ENCODE data around the gene TMEM72.

DNA sequence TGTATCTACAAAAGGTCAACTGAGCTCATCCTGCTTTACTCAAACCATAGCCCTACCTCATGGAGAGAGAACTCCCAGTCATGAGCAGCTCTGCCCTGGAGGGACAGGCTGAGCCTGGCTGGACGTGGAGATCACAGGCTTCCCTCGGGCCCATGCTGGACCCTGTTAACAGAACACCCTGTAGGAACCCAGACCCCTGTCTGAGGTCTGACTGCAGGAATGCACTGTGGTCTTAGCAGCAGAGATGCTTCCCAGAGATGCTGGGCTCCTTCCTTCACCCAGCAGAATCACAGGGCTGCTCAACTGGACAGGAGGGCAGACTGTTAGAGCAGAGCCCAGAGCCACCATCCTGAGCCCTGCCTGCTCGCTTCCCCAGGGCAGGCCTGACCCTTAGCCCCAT, 814 bp downstream of the TMEM72 start:
- TF ChIP-seq, protein P1, sequence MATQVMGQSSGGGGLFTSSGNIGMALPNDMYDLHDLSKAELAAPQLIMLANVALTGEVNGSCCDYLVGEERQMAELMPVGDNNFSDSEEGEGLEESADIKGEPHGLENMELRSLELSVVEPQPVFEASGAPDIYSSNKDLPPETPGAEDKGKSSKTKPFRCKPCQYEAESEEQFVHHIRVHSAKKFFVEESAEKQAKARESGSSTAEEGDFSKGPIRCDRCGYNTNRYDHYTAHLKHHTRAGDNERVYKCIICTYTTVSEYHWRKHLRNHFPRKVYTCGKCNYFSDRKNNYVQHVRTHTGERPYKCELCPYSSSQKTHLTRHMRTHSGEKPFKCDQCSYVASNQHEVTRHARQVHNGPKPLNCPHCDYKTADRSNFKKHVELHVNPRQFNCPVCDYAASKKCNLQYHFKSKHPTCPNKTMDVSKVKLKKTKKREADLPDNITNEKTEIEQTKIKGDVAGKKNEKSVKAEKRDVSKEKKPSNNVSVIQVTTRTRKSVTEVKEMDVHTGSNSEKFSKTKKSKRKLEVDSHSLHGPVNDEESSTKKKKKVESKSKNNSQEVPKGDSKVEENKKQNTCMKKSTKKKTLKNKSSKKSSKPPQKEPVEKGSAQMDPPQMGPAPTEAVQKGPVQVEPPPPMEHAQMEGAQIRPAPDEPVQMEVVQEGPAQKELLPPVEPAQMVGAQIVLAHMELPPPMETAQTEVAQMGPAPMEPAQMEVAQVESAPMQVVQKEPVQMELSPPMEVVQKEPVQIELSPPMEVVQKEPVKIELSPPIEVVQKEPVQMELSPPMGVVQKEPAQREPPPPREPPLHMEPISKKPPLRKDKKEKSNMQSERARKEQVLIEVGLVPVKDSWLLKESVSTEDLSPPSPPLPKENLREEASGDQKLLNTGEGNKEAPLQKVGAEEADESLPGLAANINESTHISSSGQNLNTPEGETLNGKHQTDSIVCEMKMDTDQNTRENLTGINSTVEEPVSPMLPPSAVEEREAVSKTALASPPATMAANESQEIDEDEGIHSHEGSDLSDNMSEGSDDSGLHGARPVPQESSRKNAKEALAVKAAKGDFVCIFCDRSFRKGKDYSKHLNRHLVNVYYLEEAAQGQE (IDR thresholded peaks at IDR 0.05; ENCODE audit: unreplicated experiment) = no peak
- TF ChIP-seq, protein P2, sequence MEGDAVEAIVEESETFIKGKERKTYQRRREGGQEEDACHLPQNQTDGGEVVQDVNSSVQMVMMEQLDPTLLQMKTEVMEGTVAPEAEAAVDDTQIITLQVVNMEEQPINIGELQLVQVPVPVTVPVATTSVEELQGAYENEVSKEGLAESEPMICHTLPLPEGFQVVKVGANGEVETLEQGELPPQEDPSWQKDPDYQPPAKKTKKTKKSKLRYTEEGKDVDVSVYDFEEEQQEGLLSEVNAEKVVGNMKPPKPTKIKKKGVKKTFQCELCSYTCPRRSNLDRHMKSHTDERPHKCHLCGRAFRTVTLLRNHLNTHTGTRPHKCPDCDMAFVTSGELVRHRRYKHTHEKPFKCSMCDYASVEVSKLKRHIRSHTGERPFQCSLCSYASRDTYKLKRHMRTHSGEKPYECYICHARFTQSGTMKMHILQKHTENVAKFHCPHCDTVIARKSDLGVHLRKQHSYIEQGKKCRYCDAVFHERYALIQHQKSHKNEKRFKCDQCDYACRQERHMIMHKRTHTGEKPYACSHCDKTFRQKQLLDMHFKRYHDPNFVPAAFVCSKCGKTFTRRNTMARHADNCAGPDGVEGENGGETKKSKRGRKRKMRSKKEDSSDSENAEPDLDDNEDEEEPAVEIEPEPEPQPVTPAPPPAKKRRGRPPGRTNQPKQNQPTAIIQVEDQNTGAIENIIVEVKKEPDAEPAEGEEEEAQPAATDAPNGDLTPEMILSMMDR (conservative IDR thresholded peaks at IDR 0.05; ENCODE audit: low read depth in 2 of 2) = no peak
- TF ChIP-seq EZH2 (IDR thresholded peaks at IDR 0.05; ENCODE audit: low read depth, unreplicated experiment) = no peak
- no peak for TF ChIP-seq POLR2AphosphoS5 (IDR thresholded peaks at IDR 0.05; ENCODE audit: low read depth)
- TF ChIP-seq, protein P3, sequence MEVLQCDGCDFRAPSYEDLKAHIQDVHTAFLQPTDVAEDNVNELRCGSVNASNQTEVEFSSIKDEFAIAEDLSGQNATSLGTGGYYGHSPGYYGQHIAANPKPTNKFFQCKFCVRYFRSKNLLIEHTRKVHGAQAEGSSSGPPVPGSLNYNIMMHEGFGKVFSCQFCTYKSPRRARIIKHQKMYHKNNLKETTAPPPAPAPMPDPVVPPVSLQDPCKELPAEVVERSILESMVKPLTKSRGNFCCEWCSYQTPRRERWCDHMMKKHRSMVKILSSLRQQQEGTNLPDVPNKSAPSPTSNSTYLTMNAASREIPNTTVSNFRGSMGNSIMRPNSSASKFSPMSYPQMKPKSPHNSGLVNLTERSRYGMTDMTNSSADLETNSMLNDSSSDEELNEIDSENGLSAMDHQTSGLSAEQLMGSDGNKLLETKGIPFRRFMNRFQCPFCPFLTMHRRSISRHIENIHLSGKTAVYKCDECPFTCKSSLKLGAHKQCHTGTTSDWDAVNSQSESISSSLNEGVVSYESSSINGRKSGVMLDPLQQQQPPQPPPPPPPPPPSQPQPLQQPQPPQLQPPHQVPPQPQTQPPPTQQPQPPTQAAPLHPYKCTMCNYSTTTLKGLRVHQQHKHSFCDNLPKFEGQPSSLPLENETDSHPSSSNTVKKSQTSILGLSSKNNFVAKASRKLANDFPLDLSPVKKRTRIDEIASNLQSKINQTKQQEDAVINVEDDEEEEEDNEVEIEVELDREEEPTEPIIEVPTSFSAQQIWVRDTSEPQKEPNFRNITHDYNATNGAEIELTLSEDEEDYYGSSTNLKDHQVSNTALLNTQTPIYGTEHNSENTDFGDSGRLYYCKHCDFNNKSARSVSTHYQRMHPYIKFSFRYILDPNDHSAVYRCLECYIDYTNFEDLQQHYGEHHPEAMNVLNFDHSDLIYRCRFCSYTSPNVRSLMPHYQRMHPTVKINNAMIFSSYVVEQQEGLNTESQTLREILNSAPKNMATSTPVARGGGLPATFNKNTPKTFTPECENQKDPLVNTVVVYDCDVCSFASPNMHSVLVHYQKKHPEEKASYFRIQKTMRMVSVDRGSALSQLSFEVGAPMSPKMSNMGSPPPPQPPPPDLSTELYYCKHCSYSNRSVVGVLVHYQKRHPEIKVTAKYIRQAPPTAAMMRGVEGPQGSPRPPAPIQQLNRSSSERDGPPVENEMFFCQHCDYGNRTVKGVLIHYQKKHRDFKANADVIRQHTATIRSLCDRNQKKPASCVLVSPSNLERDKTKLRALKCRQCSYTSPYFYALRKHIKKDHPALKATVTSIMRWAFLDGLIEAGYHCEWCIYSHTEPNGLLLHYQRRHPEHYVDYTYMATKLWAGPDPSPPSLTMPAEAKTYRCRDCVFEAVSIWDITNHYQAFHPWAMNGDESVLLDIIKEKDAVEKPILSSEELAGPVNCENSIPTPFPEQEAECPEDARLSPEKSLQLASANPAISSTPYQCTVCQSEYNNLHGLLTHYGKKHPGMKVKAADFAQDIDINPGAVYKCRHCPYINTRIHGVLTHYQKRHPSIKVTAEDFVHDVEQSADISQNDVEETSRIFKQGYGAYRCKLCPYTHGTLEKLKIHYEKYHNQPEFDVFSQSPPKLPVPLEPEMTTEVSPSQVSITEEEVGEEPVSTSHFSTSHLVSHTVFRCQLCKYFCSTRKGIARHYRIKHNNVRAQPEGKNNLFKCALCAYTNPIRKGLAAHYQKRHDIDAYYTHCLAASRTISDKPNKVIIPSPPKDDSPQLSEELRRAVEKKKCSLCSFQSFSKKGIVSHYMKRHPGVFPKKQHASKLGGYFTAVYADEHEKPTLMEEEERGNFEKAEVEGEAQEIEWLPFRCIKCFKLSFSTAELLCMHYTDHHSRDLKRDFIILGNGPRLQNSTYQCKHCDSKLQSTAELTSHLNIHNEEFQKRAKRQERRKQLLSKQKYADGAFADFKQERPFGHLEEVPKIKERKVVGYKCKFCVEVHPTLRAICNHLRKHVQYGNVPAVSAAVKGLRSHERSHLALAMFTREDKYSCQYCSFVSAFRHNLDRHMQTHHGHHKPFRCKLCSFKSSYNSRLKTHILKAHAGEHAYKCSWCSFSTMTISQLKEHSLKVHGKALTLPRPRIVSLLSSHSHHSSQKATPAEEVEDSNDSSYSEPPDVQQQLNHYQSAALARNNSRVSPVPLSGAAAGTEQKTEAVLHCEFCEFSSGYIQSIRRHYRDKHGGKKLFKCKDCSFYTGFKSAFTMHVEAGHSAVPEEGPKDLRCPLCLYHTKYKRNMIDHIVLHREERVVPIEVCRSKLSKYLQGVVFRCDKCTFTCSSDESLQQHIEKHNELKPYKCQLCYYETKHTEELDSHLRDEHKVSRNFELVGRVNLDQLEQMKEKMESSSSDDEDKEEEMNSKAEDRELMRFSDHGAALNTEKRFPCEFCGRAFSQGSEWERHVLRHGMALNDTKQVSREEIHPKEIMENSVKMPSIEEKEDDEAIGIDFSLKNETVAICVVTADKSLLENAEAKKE (CRISPR knock-in tag; IDR thresholded peaks at IDR 0.05) = no peak
- no peak for TF ChIP-seq ZNF331 (CRISPR knock-in tag; IDR thresholded peaks at IDR 0.05; ENCODE audit: low read depth)
- TF ChIP-seq, protein P4, sequence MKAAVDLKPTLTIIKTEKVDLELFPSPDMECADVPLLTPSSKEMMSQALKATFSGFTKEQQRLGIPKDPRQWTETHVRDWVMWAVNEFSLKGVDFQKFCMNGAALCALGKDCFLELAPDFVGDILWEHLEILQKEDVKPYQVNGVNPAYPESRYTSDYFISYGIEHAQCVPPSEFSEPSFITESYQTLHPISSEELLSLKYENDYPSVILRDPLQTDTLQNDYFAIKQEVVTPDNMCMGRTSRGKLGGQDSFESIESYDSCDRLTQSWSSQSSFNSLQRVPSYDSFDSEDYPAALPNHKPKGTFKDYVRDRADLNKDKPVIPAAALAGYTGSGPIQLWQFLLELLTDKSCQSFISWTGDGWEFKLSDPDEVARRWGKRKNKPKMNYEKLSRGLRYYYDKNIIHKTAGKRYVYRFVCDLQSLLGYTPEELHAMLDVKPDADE (IDR thresholded peaks at IDR 0.05) = no peak

Measured in GM23338 (cell line).